Measurements from ENCODE around the gene GRAMD1B.

GRAMD1B gene

DNA sequence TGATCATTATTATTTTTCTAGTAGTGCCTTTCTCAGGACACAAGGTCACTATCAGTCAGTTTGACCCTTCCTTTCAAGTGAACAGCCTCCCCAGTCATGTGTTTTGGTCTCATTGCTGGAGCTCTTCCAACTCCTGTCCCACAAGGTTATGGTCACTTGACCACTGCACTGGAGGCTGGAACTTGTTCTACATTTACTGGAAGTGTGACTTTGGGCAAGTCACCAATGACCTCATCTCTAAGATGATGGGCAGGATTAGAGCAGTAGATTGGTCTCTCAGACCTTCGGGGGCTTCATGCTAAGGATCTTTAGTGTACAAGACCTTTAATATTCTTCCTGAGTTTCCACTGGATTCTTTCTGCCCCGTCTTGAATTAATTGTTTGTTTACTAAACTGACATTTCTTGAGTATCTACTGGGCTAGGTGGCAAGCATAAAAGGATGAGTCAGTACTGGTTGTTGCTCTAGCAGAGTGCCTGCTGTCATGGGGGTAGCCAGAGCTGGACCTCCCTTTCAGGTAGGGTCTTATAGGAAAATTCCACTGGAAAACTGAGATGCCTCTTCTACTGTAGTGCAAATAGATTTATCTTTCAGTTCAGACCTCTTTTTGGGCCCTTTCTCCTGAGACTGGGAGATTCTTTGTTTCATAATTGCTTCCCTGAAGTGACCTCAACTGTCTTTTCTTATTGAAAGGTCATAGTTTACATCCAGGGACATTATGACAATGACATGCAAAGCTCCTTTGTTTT is 106.8 kb downstream of the GRAMD1B start:
- no peak for TF ChIP-seq CTCF (IDR thresholded peaks at IDR 0.05; ENCODE audit: low read depth, low read length)
- no peak for TF ChIP-seq MAX (IDR thresholded peaks at IDR 0.05; ENCODE audit: low read depth, low read length)
- TF ChIP-seq POLR2A (IDR thresholded peaks at IDR 0.05; ENCODE audit: extremely low read depth, insufficient read length): no peak
- no peak for TF ChIP-seq MYC (IDR thresholded peaks at IDR 0.05; ENCODE audit: low read depth, low read length)
- H3K4me3 ChIP-seq (ENCODE audit: low read depth, low read length): no peak overlapping the region
- DNase-seq (ENCODE audit: low read depth): no peak

DNA sequence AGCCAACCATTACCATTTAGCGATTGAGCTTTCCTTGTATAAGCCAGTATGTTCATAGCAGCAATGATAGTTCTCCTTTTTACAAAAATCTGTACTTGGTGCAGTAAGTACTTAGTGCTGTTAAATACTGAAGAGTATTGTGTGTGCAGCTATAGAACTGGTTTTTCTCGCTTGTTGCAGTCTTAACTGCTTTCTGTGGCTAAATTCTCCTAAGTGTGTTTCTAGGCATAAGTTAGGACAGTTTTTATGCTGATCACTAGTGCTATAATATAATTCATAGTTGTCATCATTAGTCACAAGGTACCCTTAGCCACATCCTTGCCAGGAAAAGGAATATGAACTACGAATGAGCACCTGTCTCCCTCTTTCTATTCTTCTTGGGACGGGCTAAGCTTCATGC is 107.7 kb downstream of the GRAMD1B start:
- DNase-seq (ENCODE audit: low read depth): no peak
- TF ChIP-seq CTCF (IDR thresholded peaks at IDR 0.05; ENCODE audit: low read depth, low read length) (no peak), MAX (IDR thresholded peaks at IDR 0.05; ENCODE audit: low read depth, low read length) (no peak), POLR2A (IDR thresholded peaks at IDR 0.05; ENCODE audit: extremely low read depth, insufficient read length) (no peak), MYC (IDR thresholded peaks at IDR 0.05; ENCODE audit: low read depth, low read length) (no peak)
- no peak overlapping the region for H3K4me3 ChIP-seq (ENCODE audit: low read depth, low read length)

DNA sequence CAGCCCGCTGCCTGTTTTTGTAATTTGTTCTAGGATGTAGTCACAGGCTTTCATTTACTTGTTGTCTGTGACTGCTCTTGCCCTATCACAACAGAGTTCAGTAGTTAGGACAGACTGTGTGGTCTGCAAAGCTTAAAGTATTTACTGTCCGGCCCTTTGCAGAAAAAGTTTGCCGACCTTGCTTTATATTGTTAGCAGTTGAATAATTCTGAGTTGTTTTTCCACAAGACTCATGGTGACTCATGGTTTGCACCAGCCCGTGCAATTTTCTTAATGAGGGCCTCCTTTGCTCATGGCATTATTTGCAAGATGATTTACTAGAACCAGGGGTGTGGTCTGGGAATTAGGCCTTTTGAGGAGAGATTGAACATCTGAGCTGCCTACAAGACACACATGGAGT is 113.7 kb downstream of the GRAMD1B start:
- no peak overlapping the region for H3K4me3 ChIP-seq (ENCODE audit: low read depth, low read length)
- no peak for TF ChIP-seq MYC (IDR thresholded peaks at IDR 0.05; ENCODE audit: low read depth, low read length)
- no peak for TF ChIP-seq POLR2A (IDR thresholded peaks at IDR 0.05; ENCODE audit: extremely low read depth, insufficient read length)
- no peak for TF ChIP-seq CTCF (IDR thresholded peaks at IDR 0.05; ENCODE audit: low read depth, low read length)
- no peak for TF ChIP-seq MAX (IDR thresholded peaks at IDR 0.05; ENCODE audit: low read depth, low read length)
- DNase-seq (ENCODE audit: low read depth): peak; percentile 53

DNA sequence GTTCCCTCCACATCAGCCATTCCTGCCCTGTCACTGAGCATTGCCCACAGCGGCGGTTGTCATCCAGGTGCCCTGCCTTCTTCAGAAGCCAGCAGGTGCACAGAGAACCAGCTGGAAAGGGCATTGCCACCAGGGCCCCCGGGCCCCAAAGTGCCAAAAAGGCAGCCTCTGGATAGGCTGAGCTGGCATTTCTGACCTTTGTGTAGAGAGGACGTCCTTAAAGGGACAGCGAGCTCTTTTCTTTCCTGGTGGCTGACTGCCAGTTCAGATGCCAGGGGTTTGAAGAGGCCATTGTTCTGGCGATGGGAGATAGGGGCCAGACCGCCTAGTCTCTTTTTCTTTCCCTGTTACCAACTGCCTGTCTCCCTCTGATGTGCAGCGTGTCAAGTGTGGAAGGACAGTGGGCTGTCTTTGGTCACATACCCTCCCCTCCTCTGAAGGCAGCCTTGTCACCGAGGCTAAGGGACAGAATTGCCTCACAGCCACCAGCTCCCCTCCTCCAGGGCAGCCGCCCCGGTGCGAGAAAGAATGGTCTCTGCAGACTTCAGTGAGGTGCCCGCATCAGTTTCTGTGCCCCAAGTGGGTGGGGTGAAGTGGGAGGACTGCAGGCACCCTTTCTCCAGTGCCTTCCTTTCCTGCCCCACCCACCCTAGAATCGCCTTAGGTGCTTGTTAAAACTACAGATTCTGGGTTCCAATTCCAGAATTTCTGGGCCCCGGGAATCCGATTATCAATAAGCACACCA is 114.7 kb downstream of the GRAMD1B start:
- DNase-seq (ENCODE audit: low read depth): no peak
- H3K4me3 ChIP-seq (ENCODE audit: low read depth, low read length): no peak overlapping the region
- no peak for TF ChIP-seq CTCF (IDR thresholded peaks at IDR 0.05; ENCODE audit: low read depth, low read length)
- TF ChIP-seq POLR2A (IDR thresholded peaks at IDR 0.05; ENCODE audit: extremely low read depth, insufficient read length): no peak
- no peak for TF ChIP-seq MAX (IDR thresholded peaks at IDR 0.05; ENCODE audit: low read depth, low read length)
- no peak for TF ChIP-seq MYC (IDR thresholded peaks at IDR 0.05; ENCODE audit: low read depth, low read length)

DNA sequence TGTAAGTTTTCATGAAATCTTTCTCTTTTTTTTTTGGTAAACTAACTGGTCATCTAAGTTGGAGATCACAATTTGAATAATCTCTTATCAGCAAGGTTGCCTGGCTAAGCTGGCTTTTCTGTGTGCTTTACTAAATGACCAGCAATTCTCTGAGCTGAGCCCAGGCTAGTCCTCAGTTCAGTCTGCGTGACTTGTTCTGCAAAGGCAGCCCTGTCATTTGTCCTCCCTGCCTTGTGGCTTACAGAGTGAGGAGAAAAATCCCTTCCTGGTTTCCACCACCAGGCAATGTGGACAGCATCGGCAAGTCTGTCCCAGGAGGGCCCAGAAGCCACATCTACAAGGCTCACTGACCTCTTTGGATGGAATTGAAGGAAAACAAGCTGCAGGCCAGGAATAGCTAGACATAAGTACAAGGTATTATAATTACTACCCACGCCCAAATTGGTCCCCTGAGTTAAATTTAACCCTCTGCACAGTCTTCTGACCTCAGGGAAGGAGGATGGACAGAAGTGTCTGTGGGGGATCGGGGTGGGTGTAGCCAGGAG is 115.7 kb downstream of the GRAMD1B start:
- DNase-seq (ENCODE audit: low read depth): no peak
- no peak for TF ChIP-seq POLR2A (IDR thresholded peaks at IDR 0.05; ENCODE audit: extremely low read depth, insufficient read length)
- no peak for TF ChIP-seq CTCF (IDR thresholded peaks at IDR 0.05; ENCODE audit: low read depth, low read length)
- no peak for TF ChIP-seq MAX (IDR thresholded peaks at IDR 0.05; ENCODE audit: low read depth, low read length)
- TF ChIP-seq MYC (IDR thresholded peaks at IDR 0.05; ENCODE audit: low read depth, low read length): no peak
- H3K4me3 ChIP-seq (ENCODE audit: low read depth, low read length): no peak overlapping the region
